ENCODE results near the gene OSBPL2. TPM values are rescaled to one million over a fixed set of nuclear protein-coding genes. Genes with fewer than 3 reads are reported as not detected.

The OSBPL2 gene
- total RNA-seq, 1 experiment from 2014 or later: 41.4 TPM

GRCh38 chr20:62285722-62286121 lies 47.4 kb downstream of the OSBPL2 start:
- TF ChIP-seq POLR2AphosphoS5 (IDR thresholded peaks at IDR 0.05; ENCODE audit: low read depth, low read length): no peak
- TF ChIP-seq, protein P1, sequence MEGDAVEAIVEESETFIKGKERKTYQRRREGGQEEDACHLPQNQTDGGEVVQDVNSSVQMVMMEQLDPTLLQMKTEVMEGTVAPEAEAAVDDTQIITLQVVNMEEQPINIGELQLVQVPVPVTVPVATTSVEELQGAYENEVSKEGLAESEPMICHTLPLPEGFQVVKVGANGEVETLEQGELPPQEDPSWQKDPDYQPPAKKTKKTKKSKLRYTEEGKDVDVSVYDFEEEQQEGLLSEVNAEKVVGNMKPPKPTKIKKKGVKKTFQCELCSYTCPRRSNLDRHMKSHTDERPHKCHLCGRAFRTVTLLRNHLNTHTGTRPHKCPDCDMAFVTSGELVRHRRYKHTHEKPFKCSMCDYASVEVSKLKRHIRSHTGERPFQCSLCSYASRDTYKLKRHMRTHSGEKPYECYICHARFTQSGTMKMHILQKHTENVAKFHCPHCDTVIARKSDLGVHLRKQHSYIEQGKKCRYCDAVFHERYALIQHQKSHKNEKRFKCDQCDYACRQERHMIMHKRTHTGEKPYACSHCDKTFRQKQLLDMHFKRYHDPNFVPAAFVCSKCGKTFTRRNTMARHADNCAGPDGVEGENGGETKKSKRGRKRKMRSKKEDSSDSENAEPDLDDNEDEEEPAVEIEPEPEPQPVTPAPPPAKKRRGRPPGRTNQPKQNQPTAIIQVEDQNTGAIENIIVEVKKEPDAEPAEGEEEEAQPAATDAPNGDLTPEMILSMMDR (IDR thresholded peaks at IDR 0.05): no peak
- TF ChIP-seq TCF7L2 (IDR thresholded peaks at IDR 0.05; ENCODE audit: low read depth, low read length): no peak
- TF ChIP-seq REST (IDR thresholded peaks at IDR 0.05; ENCODE audit: insufficient read depth in 1 of 2, low read depth in 2 of 2, low read length in 1 of 2): no peak
- TF ChIP-seq SIN3A (IDR thresholded peaks at IDR 0.05; ENCODE audit: borderline replicate concordance, insufficient read depth, low read depth, low read length): no peak
- Histone ChIP-seq H3K36me3 (ENCODE audit: control insufficient read depth, insufficient read depth, low read length) (peaks cover 5% of the 10 kb centered on the region; the same call in 1 of the 2 replicates), H3K4me1 (ENCODE audit: control insufficient read depth, insufficient read depth, low read length) (no peaks in the 10 kb centered on the region), H3K27ac (ENCODE audit: low read length) (no peak overlapping the region), H3K4me3 (ENCODE audit: low read depth in 2 of 2, low read length in 2 of 2) (no peak overlapping the region), H3K9me3 (ENCODE audit: control insufficient read depth, insufficient read depth, low read depth, low read length) (no peaks in the 10 kb centered on the region), H3K27me3 (ENCODE audit: control insufficient read depth, insufficient read depth, low read length) (no peaks in the 10 kb centered on the region)
- no peak for DNase-seq (ENCODE audit: low read depth, low spot score)
- ChIA-PET POLR2A (no interaction called here), CTCF (no interaction called here)
- intact Hi-C loops (cut with micrococcal nuclease; ENCODE audit: unreplicated experiment): no loop called here
- no peak for ATAC-seq
- BruUV-seq (replicated peaks): no TSS peak
- in situ Hi-C loops (cut with HindIII; ENCODE audit: low pct_unique_long_range_greater_than_20kb, low sequenced_read_pairs): no loop called here

GRCh38 chr20:62286493-62287064 lies 48.3 kb downstream of the OSBPL2 start:
- Histone ChIP-seq H3K36me3 (ENCODE audit: control insufficient read depth, insufficient read depth, low read length) (peaks cover 5% of the 10 kb centered on the region; the same call in 1 of the 2 replicates), H3K4me1 (ENCODE audit: control insufficient read depth, insufficient read depth, low read length) (no peaks in the 10 kb centered on the region), H3K27ac (ENCODE audit: low read length) (no peak overlapping the region), H3K9me3 (ENCODE audit: control insufficient read depth, insufficient read depth, low read depth, low read length) (no peaks in the 10 kb centered on the region), H3K27me3 (ENCODE audit: control insufficient read depth, insufficient read depth, low read length) (no peaks in the 10 kb centered on the region), H3K4me3 (ENCODE audit: low read depth in 2 of 2, low read length in 2 of 2) (no peak overlapping the region)
- in situ Hi-C loops (cut with HindIII; ENCODE audit: low pct_unique_long_range_greater_than_20kb, low sequenced_read_pairs) (no loop called here), intact Hi-C loops (cut with micrococcal nuclease; ENCODE audit: unreplicated experiment) (no loop called here)
- TF ChIP-seq, protein P1 (IDR thresholded peaks at IDR 0.05): no peak
- TF ChIP-seq POLR2AphosphoS5 (IDR thresholded peaks at IDR 0.05; ENCODE audit: low read depth, low read length) (no peak), REST (IDR thresholded peaks at IDR 0.05; ENCODE audit: insufficient read depth in 1 of 2, low read depth in 2 of 2, low read length in 1 of 2) (no peak), TCF7L2 (IDR thresholded peaks at IDR 0.05; ENCODE audit: low read depth, low read length) (no peak), SIN3A (IDR thresholded peaks at IDR 0.05; ENCODE audit: borderline replicate concordance, insufficient read depth, low read depth, low read length) (no peak)
- DNase-seq (ENCODE audit: low read depth, low spot score) (no peak), ATAC-seq (no peak)
- CTCF ChIA-PET: no interaction called here
- POLR2A ChIA-PET: no interaction called here
- BruUV-seq (replicated peaks): no TSS peak
